ENCODE results near the gene HTR1A. TPM values are rescaled to one million over a fixed set of nuclear protein-coding genes. Genes with fewer than 3 reads are reported as not detected.

Gene HTR1A
- polyA plus RNA-seq, 1 of the 3 experiments (the other 2 are of a cell fraction) = not detected

DNA sequence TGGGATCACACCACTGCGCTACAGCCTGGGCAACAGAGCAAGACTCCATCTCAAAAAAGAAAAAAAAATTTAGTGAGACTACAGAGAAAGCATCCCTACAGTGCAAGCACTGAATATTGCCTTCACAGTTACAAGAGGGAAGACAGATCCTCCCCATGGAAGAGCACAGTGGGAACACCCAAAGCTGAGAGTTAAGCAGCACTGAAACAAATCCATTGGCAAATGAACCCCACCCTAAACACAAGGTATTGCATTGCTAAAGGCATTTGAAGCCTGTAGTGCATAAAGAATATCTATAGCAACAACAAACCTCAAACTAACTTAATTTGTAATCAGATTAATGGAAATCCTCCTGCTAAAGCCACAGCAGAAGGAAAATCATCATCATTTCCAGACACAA is 27.1 kb downstream of the HTR1A start:
- H3F3A ChIP-seq (replicated peaks; ENCODE audit: insufficient read depth) = no peaks in the 10 kb centered on the region
- H3K4me2 ChIP-seq = no peak overlapping the region
- POLR2A ChIA-PET = no interaction called here
- no peaks in the 10 kb centered on the region for H3K79me2 ChIP-seq (ENCODE audit: insufficient read depth)
- no peaks in the 10 kb centered on the region for H3K27me3 ChIP-seq (ENCODE audit: insufficient read depth)
- CTCF ChIA-PET = no interaction called here
- no peak overlapping the region for H3K9ac ChIP-seq
- no peaks in the 10 kb centered on the region for H3K9me2 ChIP-seq
- H3K4me1 ChIP-seq (ENCODE audit: control insufficient read depth in 1 of 2, insufficient read depth in 2 of 2, low read depth in 1 of 2, low read length in 1 of 2) = no peaks in the 10 kb centered on the region
- H2AFZ ChIP-seq (ENCODE audit: low read depth) = no peak overlapping the region
- H3K27ac ChIP-seq (ENCODE audit: low read depth in 2 of 2, low read length in 1 of 2) = no peak overlapping the region
- TF ChIP-seq, protein P1, sequence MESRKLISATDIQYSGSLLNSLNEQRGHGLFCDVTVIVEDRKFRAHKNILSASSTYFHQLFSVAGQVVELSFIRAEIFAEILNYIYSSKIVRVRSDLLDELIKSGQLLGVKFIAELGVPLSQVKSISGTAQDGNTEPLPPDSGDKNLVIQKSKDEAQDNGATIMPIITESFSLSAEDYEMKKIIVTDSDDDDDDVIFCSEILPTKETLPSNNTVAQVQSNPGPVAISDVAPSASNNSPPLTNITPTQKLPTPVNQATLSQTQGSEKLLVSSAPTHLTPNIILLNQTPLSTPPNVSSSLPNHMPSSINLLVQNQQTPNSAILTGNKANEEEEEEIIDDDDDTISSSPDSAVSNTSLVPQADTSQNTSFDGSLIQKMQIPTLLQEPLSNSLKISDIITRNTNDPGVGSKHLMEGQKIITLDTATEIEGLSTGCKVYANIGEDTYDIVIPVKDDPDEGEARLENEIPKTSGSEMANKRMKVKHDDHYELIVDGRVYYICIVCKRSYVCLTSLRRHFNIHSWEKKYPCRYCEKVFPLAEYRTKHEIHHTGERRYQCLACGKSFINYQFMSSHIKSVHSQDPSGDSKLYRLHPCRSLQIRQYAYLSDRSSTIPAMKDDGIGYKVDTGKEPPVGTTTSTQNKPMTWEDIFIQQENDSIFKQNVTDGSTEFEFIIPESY (IDR thresholded peaks at IDR 0.05; ENCODE audit: borderline replicate concordance, low read depth) = no peak
- H3K4me3 ChIP-seq (ENCODE audit: low read depth in 2 of 2, low read length in 1 of 2) = no peak overlapping the region
- no peaks in the 10 kb centered on the region for H3K36me3 ChIP-seq (replicated peaks in 1 of 2; ENCODE audit: control insufficient read depth in 1 of 2, insufficient read depth in 2 of 2, low read length in 1 of 2)
- 0% methylated on average over 1 of the region's 1 CpG for WGBS (ENCODE audit: low lambda C conversion rate)
- H4K20me1 ChIP-seq (ENCODE audit: insufficient read depth) = no peaks in the 10 kb centered on the region
- DNase-seq = no peak
- H3K9me3 ChIP-seq = no peaks in the 10 kb centered on the region

DNA sequence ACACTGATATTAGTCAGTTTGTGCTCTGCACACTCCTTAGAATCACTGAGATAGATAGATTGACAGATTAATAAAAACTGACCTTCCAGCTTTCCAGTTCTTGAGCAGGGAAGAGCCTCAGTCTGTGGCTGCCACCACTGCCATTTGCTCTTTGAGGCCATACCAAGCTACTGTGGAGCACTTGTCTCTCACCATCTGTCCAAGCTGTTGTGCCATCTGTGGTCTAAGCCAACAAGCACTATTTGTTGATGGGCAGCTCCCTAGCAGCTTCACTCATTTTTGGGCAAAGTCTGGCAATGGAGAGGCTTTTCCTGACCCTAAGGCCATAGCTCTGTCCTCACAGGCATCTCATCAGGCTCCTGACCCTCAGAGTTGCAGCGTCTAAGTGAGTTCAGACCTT is 30.4 kb downstream of the HTR1A start:
- no peak overlapping the region for H3K9ac ChIP-seq
- H3K4me2 ChIP-seq = no peak overlapping the region
- CTCF ChIA-PET = interaction anchor here (1.8 kb wide), 1 partner anchor 32 kb away, joined by 4 read pairs; no protein-coding TSS in a partner anchor
- H3K9me2 ChIP-seq = no peaks in the 10 kb centered on the region
- H3K27me3 ChIP-seq (ENCODE audit: insufficient read depth) = no peaks in the 10 kb centered on the region
- H3K36me3 ChIP-seq (replicated peaks in 1 of 2; ENCODE audit: control insufficient read depth in 1 of 2, insufficient read depth in 2 of 2, low read length in 1 of 2) = no peaks in the 10 kb centered on the region
- H3K4me1 ChIP-seq (ENCODE audit: control insufficient read depth in 1 of 2, insufficient read depth in 2 of 2, low read depth in 1 of 2, low read length in 1 of 2) = no peaks in the 10 kb centered on the region
- H4K20me1 ChIP-seq (ENCODE audit: insufficient read depth) = no peaks in the 10 kb centered on the region
- no peaks in the 10 kb centered on the region for H3K79me2 ChIP-seq (ENCODE audit: insufficient read depth)
- TF ChIP-seq EZH2phosphoT487 (IDR thresholded peaks at IDR 0.05; ENCODE audit: borderline replicate concordance, low read depth) (no peak), TEAD4 (IDR thresholded peaks at IDR 0.05; ENCODE audit: borderline replicate concordance, insufficient read depth) (no peak), RFX5 (IDR thresholded peaks at IDR 0.05; ENCODE audit: low read length) (no peak), ELF1 (IDR thresholded peaks at IDR 0.05) (no peak), CHD2 (IDR thresholded peaks at IDR 0.05; ENCODE audit: low read length, partially characterized antibody) (no peak), FOXM1 (IDR thresholded peaks at IDR 0.05; ENCODE audit: low read depth) (no peak), YY1 (IDR thresholded peaks at IDR 0.05; ENCODE audit: low read depth) (no peak), SIN3A (IDR thresholded peaks at IDR 0.05; ENCODE audit: borderline replicate concordance, low read depth, low read length) (no peak)
- TF ChIP-seq, protein P2, sequence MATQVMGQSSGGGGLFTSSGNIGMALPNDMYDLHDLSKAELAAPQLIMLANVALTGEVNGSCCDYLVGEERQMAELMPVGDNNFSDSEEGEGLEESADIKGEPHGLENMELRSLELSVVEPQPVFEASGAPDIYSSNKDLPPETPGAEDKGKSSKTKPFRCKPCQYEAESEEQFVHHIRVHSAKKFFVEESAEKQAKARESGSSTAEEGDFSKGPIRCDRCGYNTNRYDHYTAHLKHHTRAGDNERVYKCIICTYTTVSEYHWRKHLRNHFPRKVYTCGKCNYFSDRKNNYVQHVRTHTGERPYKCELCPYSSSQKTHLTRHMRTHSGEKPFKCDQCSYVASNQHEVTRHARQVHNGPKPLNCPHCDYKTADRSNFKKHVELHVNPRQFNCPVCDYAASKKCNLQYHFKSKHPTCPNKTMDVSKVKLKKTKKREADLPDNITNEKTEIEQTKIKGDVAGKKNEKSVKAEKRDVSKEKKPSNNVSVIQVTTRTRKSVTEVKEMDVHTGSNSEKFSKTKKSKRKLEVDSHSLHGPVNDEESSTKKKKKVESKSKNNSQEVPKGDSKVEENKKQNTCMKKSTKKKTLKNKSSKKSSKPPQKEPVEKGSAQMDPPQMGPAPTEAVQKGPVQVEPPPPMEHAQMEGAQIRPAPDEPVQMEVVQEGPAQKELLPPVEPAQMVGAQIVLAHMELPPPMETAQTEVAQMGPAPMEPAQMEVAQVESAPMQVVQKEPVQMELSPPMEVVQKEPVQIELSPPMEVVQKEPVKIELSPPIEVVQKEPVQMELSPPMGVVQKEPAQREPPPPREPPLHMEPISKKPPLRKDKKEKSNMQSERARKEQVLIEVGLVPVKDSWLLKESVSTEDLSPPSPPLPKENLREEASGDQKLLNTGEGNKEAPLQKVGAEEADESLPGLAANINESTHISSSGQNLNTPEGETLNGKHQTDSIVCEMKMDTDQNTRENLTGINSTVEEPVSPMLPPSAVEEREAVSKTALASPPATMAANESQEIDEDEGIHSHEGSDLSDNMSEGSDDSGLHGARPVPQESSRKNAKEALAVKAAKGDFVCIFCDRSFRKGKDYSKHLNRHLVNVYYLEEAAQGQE (IDR thresholded peaks at IDR 0.05; ENCODE audit: low read depth, low read length) = no peak
- TF ChIP-seq, protein P3, sequence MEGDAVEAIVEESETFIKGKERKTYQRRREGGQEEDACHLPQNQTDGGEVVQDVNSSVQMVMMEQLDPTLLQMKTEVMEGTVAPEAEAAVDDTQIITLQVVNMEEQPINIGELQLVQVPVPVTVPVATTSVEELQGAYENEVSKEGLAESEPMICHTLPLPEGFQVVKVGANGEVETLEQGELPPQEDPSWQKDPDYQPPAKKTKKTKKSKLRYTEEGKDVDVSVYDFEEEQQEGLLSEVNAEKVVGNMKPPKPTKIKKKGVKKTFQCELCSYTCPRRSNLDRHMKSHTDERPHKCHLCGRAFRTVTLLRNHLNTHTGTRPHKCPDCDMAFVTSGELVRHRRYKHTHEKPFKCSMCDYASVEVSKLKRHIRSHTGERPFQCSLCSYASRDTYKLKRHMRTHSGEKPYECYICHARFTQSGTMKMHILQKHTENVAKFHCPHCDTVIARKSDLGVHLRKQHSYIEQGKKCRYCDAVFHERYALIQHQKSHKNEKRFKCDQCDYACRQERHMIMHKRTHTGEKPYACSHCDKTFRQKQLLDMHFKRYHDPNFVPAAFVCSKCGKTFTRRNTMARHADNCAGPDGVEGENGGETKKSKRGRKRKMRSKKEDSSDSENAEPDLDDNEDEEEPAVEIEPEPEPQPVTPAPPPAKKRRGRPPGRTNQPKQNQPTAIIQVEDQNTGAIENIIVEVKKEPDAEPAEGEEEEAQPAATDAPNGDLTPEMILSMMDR (IDR thresholded peaks at IDR 0.05) = no peak
- H3K4me3 ChIP-seq (ENCODE audit: low read depth in 2 of 2, low read length in 1 of 2) = no peak overlapping the region
- no peak for DNase-seq
- no peaks in the 10 kb centered on the region for H3K9me3 ChIP-seq
- 0% methylated on average over 1 of the region's 1 CpG for WGBS (ENCODE audit: low lambda C conversion rate)
- POLR2A ChIA-PET = no interaction called here
- H2AFZ ChIP-seq (ENCODE audit: low read depth) = no peak overlapping the region
- H3K27ac ChIP-seq (ENCODE audit: low read depth in 2 of 2, low read length in 1 of 2) = no peak overlapping the region
- H3F3A ChIP-seq (replicated peaks; ENCODE audit: insufficient read depth) = no peaks in the 10 kb centered on the region

All from SK-N-SH (cell line).